ENCODE measurements around the gene PPFIA2.

PPFIA2 gene

GRCh38 chr12:81340910-81341309, 418.2 kb downstream of the PPFIA2 start:
- DNase-seq (ENCODE audit: low spot score): no peak

GRCh38 chr12:81339071-81339470, 420.1 kb downstream of the PPFIA2 start:
- no peak for DNase-seq (ENCODE audit: low spot score)

GRCh38 chr12:81337886-81338285, 421.3 kb downstream of the PPFIA2 start:
- no peak for DNase-seq (ENCODE audit: low spot score)

GRCh38 chr12:81333812-81334211, 425.3 kb downstream of the PPFIA2 start:
- no peak for DNase-seq (ENCODE audit: low spot score)

- no peak for DNase-seq (ENCODE audit: low spot score)
Observed at GRCh38 chr12:81332054-81332453, 427.1 kb downstream of the PPFIA2 start.

GRCh38 chr12:81330480-81330879, 428.7 kb downstream of the PPFIA2 start:
- no peak for DNase-seq (ENCODE audit: low spot score)

- DNase-seq (ENCODE audit: low spot score): no peak
Observed at GRCh38 chr12:81329085-81329484, 430.1 kb downstream of the PPFIA2 start.

GRCh38 chr12:81327425-81327824, 431.7 kb downstream of the PPFIA2 start:
- DNase-seq (ENCODE audit: low spot score): no peak

- DNase-seq (ENCODE audit: low spot score): no peak
Observed at GRCh38 chr12:81325086-81325485, 434.1 kb downstream of the PPFIA2 start.

- no peak for DNase-seq (ENCODE audit: low spot score)
Observed at GRCh38 chr12:81314903-81315531, 444.1 kb downstream of the PPFIA2 start.

GRCh38 chr12:81303935-81304334, 455.2 kb downstream of the PPFIA2 start:
- DNase-seq (ENCODE audit: low spot score): no peak

GRCh38 chr12:81300454-81300853, 458.7 kb downstream of the PPFIA2 start:
- DNase-seq (ENCODE audit: low spot score): no peak

- DNase-seq (ENCODE audit: low spot score): no peak
Observed at GRCh38 chr12:81297601-81298000, 461.5 kb downstream of the PPFIA2 start.

- no peak for DNase-seq (ENCODE audit: low spot score)
Observed at GRCh38 chr12:81296556-81297305, 462.4 kb downstream of the PPFIA2 start.

- no peak for DNase-seq (ENCODE audit: low spot score)
Observed at GRCh38 chr12:81295251-81295650, 463.9 kb downstream of the PPFIA2 start.

- no peak for DNase-seq (ENCODE audit: low spot score)
Observed at GRCh38 chr12:81294325-81295190, 464.6 kb downstream of the PPFIA2 start.

GRCh38 chr12:81288651-81289050, 470.5 kb downstream of the PPFIA2 start:
- DNase-seq (ENCODE audit: low spot score): no peak

- no peak for DNase-seq (ENCODE audit: low spot score)
Observed at GRCh38 chr12:81284137-81284536, 475.0 kb downstream of the PPFIA2 start.

GRCh38 chr12:81274637-81275529, 484.3 kb downstream of the PPFIA2 start:
- DNase-seq (ENCODE audit: low spot score): no peak

GRCh38 chr12:81270385-81270784, 488.8 kb downstream of the PPFIA2 start:
- no peak for DNase-seq (ENCODE audit: low spot score)

GRCh38 chr12:81263072-81263471, 496.1 kb downstream of the PPFIA2 start:
- no peak for DNase-seq (ENCODE audit: low spot score)
